Measurements from ENCODE around the gene TMEM125. TPM values are rescaled to one million over a fixed set of nuclear protein-coding genes. Genes with fewer than 3 reads are reported as not detected.

The TMEM125 gene
- polyA plus RNA-seq, 2 donors, result 10.9 to 11.7 TPM

GRCh38 chr1:43233631-43234030 is 36.2 kb upstream of the TMEM125 start:
- Histone ChIP-seq H3K27me3 (ENCODE audit: control insufficient read depth in 1 of 2, insufficient read depth in 2 of 2, low read length in 2 of 2) (no peaks in the 10 kb centered on the region), H3K9me3 (ENCODE audit: control insufficient read depth in 2 of 2, insufficient read depth in 1 of 2, low read depth in 1 of 2, low read length in 1 of 2) (no peaks in the 10 kb centered on the region), H3K27ac (ENCODE audit: low read depth in 2 of 2, low read length in 1 of 2) (no peak overlapping the region), H3K4me3 (ENCODE audit: low read depth in 1 of 2, low read length in 2 of 2) (no peak overlapping the region), H3K36me3 (ENCODE audit: control insufficient read depth in 2 of 2, insufficient read depth in 2 of 2, low read length in 1 of 2) (no peaks in the 10 kb centered on the region), H3K4me1 (ENCODE audit: control insufficient read depth in 2 of 2, insufficient read depth in 2 of 2, low read length in 1 of 2) (no peaks in the 10 kb centered on the region)
- 91 to 93% methylated on average over 5 of the region's 5 CpGs for WGBS, 2 donors

GRCh38 chr1:43234267-43234666 is 35.5 kb upstream of the TMEM125 start:
- no peaks in the 10 kb centered on the region for H3K9me3 ChIP-seq (ENCODE audit: control insufficient read depth in 2 of 2, insufficient read depth in 1 of 2, low read depth in 1 of 2, low read length in 1 of 2)
- H3K4me3 ChIP-seq (ENCODE audit: low read depth in 1 of 2, low read length in 2 of 2), result no peak overlapping the region
- no peaks in the 10 kb centered on the region for H3K36me3 ChIP-seq (ENCODE audit: control insufficient read depth in 2 of 2, insufficient read depth in 2 of 2, low read length in 1 of 2)
- no peak overlapping the region for H3K27ac ChIP-seq (ENCODE audit: low read depth in 2 of 2, low read length in 1 of 2)
- WGBS, 2 donors, result 94 to 95% methylated on average over 17 of the region's 17 CpGs
- H3K27me3 ChIP-seq (ENCODE audit: control insufficient read depth in 1 of 2, insufficient read depth in 2 of 2, low read length in 2 of 2), result no peaks in the 10 kb centered on the region
- H3K4me1 ChIP-seq (ENCODE audit: control insufficient read depth in 2 of 2, insufficient read depth in 2 of 2, low read length in 1 of 2), result no peaks in the 10 kb centered on the region

- Histone ChIP-seq H3K4me1 (ENCODE audit: control insufficient read depth in 2 of 2, insufficient read depth in 2 of 2, low read length in 1 of 2) (no peaks in the 10 kb centered on the region), H3K4me3 (ENCODE audit: low read depth in 1 of 2, low read length in 2 of 2) (no peak overlapping the region), H3K36me3 (ENCODE audit: control insufficient read depth in 2 of 2, insufficient read depth in 2 of 2, low read length in 1 of 2) (no peaks in the 10 kb centered on the region), H3K9me3 (ENCODE audit: control insufficient read depth in 2 of 2, insufficient read depth in 1 of 2, low read depth in 1 of 2, low read length in 1 of 2) (no peaks in the 10 kb centered on the region), H3K27me3 (ENCODE audit: control insufficient read depth in 1 of 2, insufficient read depth in 2 of 2, low read length in 2 of 2) (no peaks in the 10 kb centered on the region), H3K27ac (ENCODE audit: low read depth in 2 of 2, low read length in 1 of 2) (no peak overlapping the region)
- WGBS, 2 donors, result 74 to 85% methylated on average over 8 of the region's 8 CpGs
Measured at GRCh38 chr1:43235040-43235439, 34.7 kb upstream of the TMEM125 start.

GRCh38 chr1:43235451-43236121 is 34.2 kb upstream of the TMEM125 start:
- Histone ChIP-seq H3K27me3 (ENCODE audit: control insufficient read depth in 1 of 2, insufficient read depth in 2 of 2, low read length in 2 of 2) (no peaks in the 10 kb centered on the region), H3K9me3 (ENCODE audit: control insufficient read depth in 2 of 2, insufficient read depth in 1 of 2, low read depth in 1 of 2, low read length in 1 of 2) (no peaks in the 10 kb centered on the region), H3K27ac (ENCODE audit: low read depth in 2 of 2, low read length in 1 of 2) (no peak overlapping the region), H3K4me1 (ENCODE audit: control insufficient read depth in 2 of 2, insufficient read depth in 2 of 2, low read length in 1 of 2) (no peaks in the 10 kb centered on the region), H3K4me3 (ENCODE audit: low read depth in 1 of 2, low read length in 2 of 2) (no peak overlapping the region), H3K36me3 (ENCODE audit: control insufficient read depth in 2 of 2, insufficient read depth in 2 of 2, low read length in 1 of 2) (no peaks in the 10 kb centered on the region)
- WGBS, 2 donors, result 68 to 71% methylated on average over 9 of the region's 9 CpGs

- no peaks in the 10 kb centered on the region for H3K36me3 ChIP-seq (ENCODE audit: control insufficient read depth in 2 of 2, insufficient read depth in 2 of 2, low read length in 1 of 2)
- no peak overlapping the region for H3K4me3 ChIP-seq (ENCODE audit: low read depth in 1 of 2, low read length in 2 of 2)
- H3K9me3 ChIP-seq (ENCODE audit: control insufficient read depth in 2 of 2, insufficient read depth in 1 of 2, low read depth in 1 of 2, low read length in 1 of 2), result no peaks in the 10 kb centered on the region
- no peaks in the 10 kb centered on the region for H3K4me1 ChIP-seq (ENCODE audit: control insufficient read depth in 2 of 2, insufficient read depth in 2 of 2, low read length in 1 of 2)
- H3K27ac ChIP-seq (ENCODE audit: low read depth in 2 of 2, low read length in 1 of 2), result no peak overlapping the region
- H3K27me3 ChIP-seq (ENCODE audit: control insufficient read depth in 1 of 2, insufficient read depth in 2 of 2, low read length in 2 of 2), result no peaks in the 10 kb centered on the region
- WGBS, 2 donors, result 69 to 75% methylated on average over 1 of the region's 1 CpG
Measured at GRCh38 chr1:43237121-43237520, 32.7 kb upstream of the TMEM125 start.

GRCh38 chr1:43238085-43238484 is 31.7 kb upstream of the TMEM125 start:
- Histone ChIP-seq H3K27ac (ENCODE audit: low read depth in 2 of 2, low read length in 1 of 2) (no peak overlapping the region), H3K4me1 (ENCODE audit: control insufficient read depth in 2 of 2, insufficient read depth in 2 of 2, low read length in 1 of 2) (no peaks in the 10 kb centered on the region), H3K9me3 (ENCODE audit: control insufficient read depth in 2 of 2, insufficient read depth in 1 of 2, low read depth in 1 of 2, low read length in 1 of 2) (no peaks in the 10 kb centered on the region), H3K4me3 (ENCODE audit: low read depth in 1 of 2, low read length in 2 of 2) (no peak overlapping the region), H3K27me3 (ENCODE audit: control insufficient read depth in 1 of 2, insufficient read depth in 2 of 2, low read length in 2 of 2) (no peaks in the 10 kb centered on the region), H3K36me3 (ENCODE audit: control insufficient read depth in 2 of 2, insufficient read depth in 2 of 2, low read length in 1 of 2) (no peaks in the 10 kb centered on the region)
- WGBS, 2 donors, result 15 to 22% methylated on average over 5 of the region's 5 CpGs

GRCh38 chr1:43238991-43239469 is 30.8 kb upstream of the TMEM125 start:
- no peaks in the 10 kb centered on the region for H3K27me3 ChIP-seq (ENCODE audit: control insufficient read depth in 1 of 2, insufficient read depth in 2 of 2, low read length in 2 of 2)
- no peaks in the 10 kb centered on the region for H3K36me3 ChIP-seq (ENCODE audit: control insufficient read depth in 2 of 2, insufficient read depth in 2 of 2, low read length in 1 of 2)
- H3K9me3 ChIP-seq (ENCODE audit: control insufficient read depth in 2 of 2, insufficient read depth in 1 of 2, low read depth in 1 of 2, low read length in 1 of 2), result no peaks in the 10 kb centered on the region
- no peak overlapping the region for H3K27ac ChIP-seq (ENCODE audit: low read depth in 2 of 2, low read length in 1 of 2)
- no peak overlapping the region for H3K4me3 ChIP-seq (ENCODE audit: low read depth in 1 of 2, low read length in 2 of 2)
- H3K4me1 ChIP-seq (ENCODE audit: control insufficient read depth in 2 of 2, insufficient read depth in 2 of 2, low read length in 1 of 2), result no peaks in the 10 kb centered on the region
- WGBS, 2 donors, result 77 to 82% methylated on average over 3 of the region's 3 CpGs

- WGBS, 2 donors, result 74 to 75% methylated on average over 3 of the region's 3 CpGs
Measured at GRCh38 chr1:43239484-43239883, 30.3 kb upstream of the TMEM125 start.

GRCh38 chr1:43241413-43241836 is 28.4 kb upstream of the TMEM125 start:
- Histone ChIP-seq H3K27ac (ENCODE audit: low read depth in 2 of 2, low read length in 1 of 2) (no peak overlapping the region), H3K36me3 (ENCODE audit: control insufficient read depth in 2 of 2, insufficient read depth in 2 of 2, low read length in 1 of 2) (no peaks in the 10 kb centered on the region), H3K4me1 (ENCODE audit: control insufficient read depth in 2 of 2, insufficient read depth in 2 of 2, low read length in 1 of 2) (no peaks in the 10 kb centered on the region), H3K9me3 (ENCODE audit: control insufficient read depth in 2 of 2, insufficient read depth in 1 of 2, low read depth in 1 of 2, low read length in 1 of 2) (no peaks in the 10 kb centered on the region), H3K27me3 (ENCODE audit: control insufficient read depth in 1 of 2, insufficient read depth in 2 of 2, low read length in 2 of 2) (no peaks in the 10 kb centered on the region), H3K4me3 (ENCODE audit: low read depth in 1 of 2, low read length in 2 of 2) (no peak overlapping the region)
- 58 to 61% methylated on average over 6 of the region's 6 CpGs for WGBS, 2 donors

More at GRCh38 chr1:43239484-43239883, 30.3 kb upstream of the TMEM125 start:
- no peaks in the 10 kb centered on the region for H3K27me3 ChIP-seq (ENCODE audit: control insufficient read depth in 1 of 2, insufficient read depth in 2 of 2, low read length in 2 of 2)
- H3K4me3 ChIP-seq (ENCODE audit: low read depth in 1 of 2, low read length in 2 of 2), result no peak overlapping the region
- H3K36me3 ChIP-seq (ENCODE audit: control insufficient read depth in 2 of 2, insufficient read depth in 2 of 2, low read length in 1 of 2), result no peaks in the 10 kb centered on the region
- no peak overlapping the region for H3K27ac ChIP-seq (ENCODE audit: low read depth in 2 of 2, low read length in 1 of 2)
- no peaks in the 10 kb centered on the region for H3K4me1 ChIP-seq (ENCODE audit: control insufficient read depth in 2 of 2, insufficient read depth in 2 of 2, low read length in 1 of 2)
- no peaks in the 10 kb centered on the region for H3K9me3 ChIP-seq (ENCODE audit: control insufficient read depth in 2 of 2, insufficient read depth in 1 of 2, low read depth in 1 of 2, low read length in 1 of 2)

- Histone ChIP-seq H3K4me3 (ENCODE audit: low read depth in 1 of 2, low read length in 2 of 2) (no peak overlapping the region), H3K4me1 (ENCODE audit: control insufficient read depth in 2 of 2, insufficient read depth in 2 of 2, low read length in 1 of 2) (no peaks in the 10 kb centered on the region), H3K36me3 (ENCODE audit: control insufficient read depth in 2 of 2, insufficient read depth in 2 of 2, low read length in 1 of 2) (no peaks in the 10 kb centered on the region), H3K27ac (ENCODE audit: low read depth in 2 of 2, low read length in 1 of 2) (no peak overlapping the region), H3K27me3 (ENCODE audit: control insufficient read depth in 1 of 2, insufficient read depth in 2 of 2, low read length in 2 of 2) (no peaks in the 10 kb centered on the region), H3K9me3 (ENCODE audit: control insufficient read depth in 2 of 2, insufficient read depth in 1 of 2, low read depth in 1 of 2, low read length in 1 of 2) (no peaks in the 10 kb centered on the region)
- WGBS, 2 donors, result 81 to 87% methylated on average over 6 of the region's 6 CpGs
Measured at GRCh38 chr1:43243299-43243698, 26.5 kb upstream of the TMEM125 start.

All from esophagus (tissue), 2 donors.